Suprapubic skin (tissue), 4 donors: ENCODE results near the gene ST3GAL5. TPM values are rescaled to one million over a fixed set of nuclear protein-coding genes. Genes with fewer than 3 reads are reported as not detected.

Source experiments
- DNase-seq, 2 donors: peaks; one replicate each; pipeline ENCODE4 v3.0.0-alpha.2; 2019; ENCODE audit warnings: low spot score in 2 of 2
- H3K27ac ChIP-seq: fragments of 200-600 bp; sonication (generic); one replicate; pipeline ENCODE4 v1.5.1; 2019
- H3K27me3 ChIP-seq: fragments of 200-600 bp; sonication (generic); one replicate; pipeline ENCODE4 v1.5.1; 2019
- H3K36me3 ChIP-seq: fragments of 200-600 bp; sonication (generic); one replicate; pipeline ENCODE4 v1.5.1; 2019
- H3K4me1 ChIP-seq: fragments of 200-600 bp; sonication (generic); one replicate; pipeline ENCODE4 v1.5.1; 2019
- H3K4me3 ChIP-seq: fragments of 200-600 bp; sonication (generic); one replicate; pipeline ENCODE4 v1.5.1; 2019; ENCODE audit warnings: mild to moderate bottlenecking
- H3K9me3 ChIP-seq: fragments of 200-600 bp; sonication (generic); one replicate; pipeline ENCODE4 v1.5.1; 2019
- CTCF ChIP-seq, 2 donors: fragments of 200-600 bp in 1 of 2; fragments of 450-650 bp in 1 of 2; sonication (generic) in 1 of 2; IDR thresholded peaks; one replicate each; pipeline ENCODE4 v1.5.1; 2016 to 2019; ENCODE audit warnings: antibody characterized with exemption in 2 of 2, mild to moderate bottlenecking in 1 of 2, moderate library complexity in 1 of 2
- EP300 ChIP-seq: sonication (generic); formaldehyde crosslinking; IDR thresholded peaks from one replicate; pipeline ENCODE4 v1.6.1; 2017; ENCODE audit warnings: antibody characterized with exemption
- POLR2A ChIP-seq, 2 donors: fragments of 450-650 bp; IDR thresholded peaks; one replicate each; pipeline ENCODE4 v1.6.1; 2017; ENCODE audit warnings: antibody characterized with exemption in 2 of 2, mild to moderate bottlenecking in 2 of 2, moderate library complexity in 2 of 2
- POLR2AphosphoS5 ChIP-seq, 3 donors: sonication (generic); formaldehyde crosslinking; IDR thresholded peaks; one replicate each; pipeline ENCODE4 v1.6.1; 2017; ENCODE audit warnings: antibody characterized with exemption in 3 of 3
- WGBS: methylation state at CpG from one replicate; pipeline ENCODE4 v1.1.5; 2018; 5-methylcytosine and 5-hydroxymethylcytosine counted together
- total RNA-seq, 4 donors: library from RNA; depleted of rRNA; stranded (reverse); fragments of >200 nt; gene quantifications; one replicate each; pipeline ENCODE4 v1.1.0, GENCODE V29; 2016

ST3GAL5 gene
- total RNA-seq, 4 donors from 2014 or later = 9.5 to 17.8 (median 14.8) TPM

GRCh38 chr2:85791704-85792565 lies 96.9 kb downstream of the ST3GAL5 start:
- Histone ChIP-seq H3K4me3 (no peak overlapping the region), H3K4me1 (peaks cover 49% of the 10 kb centered on the region), H3K27ac (no peak overlapping the region), H3K36me3 (peaks cover 13% of the 10 kb centered on the region), H3K27me3 (no peaks in the 10 kb centered on the region), H3K9me3 (no peaks in the 10 kb centered on the region)
- WGBS = 53% methylated on average over 19 of the region's 22 CpGs
- TF ChIP-seq POLR2AphosphoS5 (IDR thresholded peaks at IDR 0.05) = no peak
- no peak for TF ChIP-seq POLR2A (IDR thresholded peaks at IDR 0.05)
- no peak for TF ChIP-seq CTCF (IDR thresholded peaks at IDR 0.05)
- no peak for TF ChIP-seq EP300
- peak in 1 of 2 donors; percentile 64 for DNase-seq

- H3K27ac ChIP-seq = no peak overlapping the region
- no peak for TF ChIP-seq EP300
- TF ChIP-seq POLR2AphosphoS5 (IDR thresholded peaks at IDR 0.05) = no peak
- TF ChIP-seq POLR2A (IDR thresholded peaks at IDR 0.05) = no peak
- DNase-seq = no peak
- H3K36me3 ChIP-seq = peaks cover 18% of the 10 kb centered on the region
- no peaks in the 10 kb centered on the region for H3K9me3 ChIP-seq
- no peak overlapping the region for H3K4me3 ChIP-seq
- H3K27me3 ChIP-seq = no peaks in the 10 kb centered on the region
- H3K4me1 ChIP-seq = peaks cover 39% of the 10 kb centered on the region
- 73% methylated on average over 12 of the region's 12 CpGs for WGBS
Measured at GRCh38 chr2:85790499-85791188, 98.1 kb downstream of the ST3GAL5 start.

- Histone ChIP-seq H3K9me3 (no peaks in the 10 kb centered on the region), H3K4me1 (peaks cover 34% of the 10 kb centered on the region), H3K27me3 (no peaks in the 10 kb centered on the region), H3K4me3 (no peak overlapping the region), H3K36me3 (peaks cover 18% of the 10 kb centered on the region), H3K27ac (no peak overlapping the region)
- no peak for DNase-seq
- 84% methylated on average over 4 of the region's 4 CpGs for WGBS
- no peak for TF ChIP-seq EP300
- no peak for TF ChIP-seq POLR2A (IDR thresholded peaks at IDR 0.05)
- no peak for TF ChIP-seq POLR2AphosphoS5 (IDR thresholded peaks at IDR 0.05)
- no peak for TF ChIP-seq CTCF (IDR thresholded peaks at IDR 0.05)
Measured at GRCh38 chr2:85790032-85790431, 98.8 kb downstream of the ST3GAL5 start.

GRCh38 chr2:85789271-85789670 lies 99.5 kb downstream of the ST3GAL5 start:
- Histone ChIP-seq H3K9me3 (no peaks in the 10 kb centered on the region), H3K4me3 (no peak overlapping the region), H3K36me3 (peaks cover 18% of the 10 kb centered on the region), H3K27ac (no peak overlapping the region), H3K27me3 (no peaks in the 10 kb centered on the region), H3K4me1 (peaks cover 33% of the 10 kb centered on the region)
- no peak for TF ChIP-seq EP300
- TF ChIP-seq POLR2AphosphoS5 (IDR thresholded peaks at IDR 0.05) = no peak
- TF ChIP-seq CTCF (IDR thresholded peaks at IDR 0.05) = no peak
- TF ChIP-seq POLR2A (IDR thresholded peaks at IDR 0.05) = no peak
- WGBS = 92% methylated on average over 5 of the region's 5 CpGs
- DNase-seq = no peak

- Histone ChIP-seq H3K9me3 (no peaks in the 10 kb centered on the region), H3K27me3 (no peaks in the 10 kb centered on the region), H3K4me1 (peaks cover 26% of the 10 kb centered on the region), H3K4me3 (no peak overlapping the region), H3K27ac (no peak overlapping the region), H3K36me3 (peaks cover 18% of the 10 kb centered on the region)
- no peak for TF ChIP-seq POLR2AphosphoS5 (IDR thresholded peaks at IDR 0.05)
- TF ChIP-seq POLR2A (IDR thresholded peaks at IDR 0.05) = no peak
- TF ChIP-seq EP300 = no peak
- no peak for TF ChIP-seq CTCF (IDR thresholded peaks at IDR 0.05)
- no peak for DNase-seq
- 84% methylated on average over 3 of the region's 3 CpGs for WGBS
Measured at GRCh38 chr2:85788603-85789002, 100.2 kb downstream of the ST3GAL5 start.
